Hindlimb muscle (tissue), 1 donor: Measurements from ENCODE around the gene TRIM40. TPM values are rescaled to one million over a fixed set of nuclear protein-coding genes. Genes with fewer than 3 reads are reported as not detected.

ENCODE experiments used
- DNase-seq: peaks from one replicate; pipeline ENCODE4 v3.0.0-alpha.2; 2013
- polyA plus RNA-seq: library from polyadenylated mRNA; unstranded; fragments of 120-200 nt; gene quantifications from one replicate; pipeline ENCODE4 v1.2.1, GENCODE V29; 2013; ENCODE audit not compliant: insufficient read length

The TRIM40 gene
- polyA plus RNA-seq, 1 donor: not detected

- DNase-seq: no peak
These were observed 14.1 kb downstream of the TRIM40 start for GRCh38 chr6:30149858-30150550.

- DNase-seq: no peak
These were observed 14.9 kb downstream of the TRIM40 start for GRCh38 chr6:30150671-30151395.

- DNase-seq: no peak
These were observed 15.6 kb downstream of the TRIM40 start for GRCh38 chr6:30151580-30151979.

- no peak for DNase-seq
These were observed 16.2 kb downstream of the TRIM40 start for GRCh38 chr6:30152016-30152673.

- no peak for DNase-seq
These were observed 17.1 kb downstream of the TRIM40 start for GRCh38 chr6:30152910-30153610.

- no peak for DNase-seq
These were observed 18.1 kb downstream of the TRIM40 start for GRCh38 chr6:30154061-30154460.

- no peak for DNase-seq
These were observed 19.0 kb downstream of the TRIM40 start for GRCh38 chr6:30154709-30155519.

GRCh38 chr6:30155520-30156261 is 19.8 kb downstream of the TRIM40 start:
- DNase-seq: no peak

- DNase-seq: no peak
These were observed 20.3 kb downstream of the TRIM40 start for GRCh38 chr6:30156262-30156599.

GRCh38 chr6:30156774-30157173 is 20.8 kb downstream of the TRIM40 start:
- DNase-seq: no peak

- no peak for DNase-seq
These were observed 21.6 kb downstream of the TRIM40 start for GRCh38 chr6:30157581-30157980.

GRCh38 chr6:30157999-30158398 is 22.1 kb downstream of the TRIM40 start:
- no peak for DNase-seq

- no peak for DNase-seq
These were observed 22.6 kb downstream of the TRIM40 start for GRCh38 chr6:30158475-30159040.

GRCh38 chr6:30160008-30160784 is 24.3 kb downstream of the TRIM40 start:
- no peak for DNase-seq

- no peak for DNase-seq
These were observed 25.0 kb downstream of the TRIM40 start, which contains the start of gene TRIM10 for GRCh38 chr6:30160785-30161531. Gene TRIM10, minus strand, starts transcription at chr6:30161211. Its CDS starts 353 bp downstream, at chr6:30160858.

GRCh38 chr6:30162265-30163089 is 26.5 kb downstream of the TRIM40 start:
- no peak for DNase-seq

GRCh38 chr6:30163090-30163917 is 27.4 kb downstream of the TRIM40 start, which contains the start of gene TRIM15:
Gene TRIM15, plus strand, starts transcription at chr6:30163546. Its CDS starts 139 bp downstream, at chr6:30163685.
- no peak for DNase-seq
